Thymus (tissue), 14 donors: ENCODE measurements around the gene LIPA. TPM values are rescaled to one million over a fixed set of nuclear protein-coding genes. Genes with fewer than 3 reads are reported as not detected.

ENCODE experiments used
- DNase-seq, 9 donors: peaks; one replicate each; pipeline ENCODE4 v3.0.0-alpha.2; 2013; ENCODE audit warnings: low spot score in 9 of 9, low read depth in 6 of 9, missing footprints in 1 of 9
- H3K27ac ChIP-seq, 2 donors: one replicate each; pipeline ENCODE4 v1.5.1; 2013; ENCODE audit warnings: control low read depth in 1 of 2, low read depth in 1 of 2, low read length in 1 of 2, mild to moderate bottlenecking in 1 of 2, moderate library complexity in 1 of 2
- H3K27me3 ChIP-seq, 2 donors: one replicate each; pipeline ENCODE4 v1.5.1; 2013; ENCODE audit warnings: low read length in 1 of 2; ENCODE audit not compliant: control insufficient read depth in 2 of 2, insufficient read depth in 1 of 2
- H3K36me3 ChIP-seq, 2 donors: one replicate each; pipeline ENCODE4 v1.5.1; 2013; ENCODE audit warnings: low read length in 1 of 2, mild to moderate bottlenecking in 1 of 2, moderate library complexity in 1 of 2; ENCODE audit not compliant: control insufficient read depth in 2 of 2, insufficient read depth in 2 of 2
- H3K4me1 ChIP-seq, 2 donors: one replicate each; pipeline ENCODE4 v1.5.1; 2013; ENCODE audit warnings: low read length in 2 of 2; ENCODE audit not compliant: control insufficient read depth in 2 of 2, insufficient read depth in 2 of 2
- H3K4me3 ChIP-seq, 2 donors: one replicate each; pipeline ENCODE4 v1.5.1; 2013; ENCODE audit warnings: low read length in 2 of 2, control low read depth in 1 of 2, mild to moderate bottlenecking in 1 of 2
- H3K9me3 ChIP-seq, 2 donors: one replicate each; pipeline ENCODE4 v1.5.1; 2013; ENCODE audit warnings: low read length in 1 of 2, mild to moderate bottlenecking in 1 of 2; ENCODE audit not compliant: control insufficient read depth in 2 of 2, insufficient read depth in 1 of 2
- WGBS: extraction: QIAGEN DNeasy Blood & Tissue Kit; methylation state at CpG from one replicate; pipeline ENCODE4 v1.1.7; 2013; 5-methylcytosine and 5-hydroxymethylcytosine counted together
- long read RNA-seq, 10 donors: transcript quantifications; one replicate each; lab custom pipeline, GENCODE V29; 2026
- polyA plus RNA-seq: library from polyadenylated mRNA; stranded (reverse); fragments of 200-250 nt; gene quantifications from one replicate; pipeline ENCODE4 v1.2.3, GENCODE V29; 2013
- total RNA-seq: library from RNA; stranded (reverse); fragments of 120-200 nt; gene quantifications from one replicate; pipeline ENCODE4 v1.2.4, GENCODE V29; 2013
- donor health status: healthy.

LIPA gene
- total RNA-seq (45.9 TPM), polyA plus RNA-seq (62.3 TPM)
- long read RNA-seq, donor 1 = 0 reads
- long read RNA-seq, donor 2 = 0 reads
- long read RNA-seq, donor 3, transcript LIPA-202 (10 exons, 2,782 nt) = major isoform, 29 of 43 reads
- long read RNA-seq, donor 3, partial matches to known transcripts = 0 of 43 reads
- long read RNA-seq, donor 3, other reads (novel, unspliced or antisense) = 14 of 43 reads
- long read RNA-seq, donor 4, transcript LIPA-202 (10 exons, 2,782 nt) = major isoform, 9 of 22 reads
- long read RNA-seq, donor 4, partial matches to known transcripts = 0 of 22 reads
- long read RNA-seq, donor 4, other reads (novel, unspliced or antisense) = 13 of 22 reads
- long read RNA-seq, donor 5, transcript LIPA-202 (10 exons, 2,782 nt) = major isoform, 34 of 57 reads
- long read RNA-seq, donor 5, partial matches to known transcripts = 0 of 57 reads
- long read RNA-seq, donor 5, other reads (novel, unspliced or antisense) = 23 of 57 reads
- long read RNA-seq, donor 6, transcript LIPA-202 (10 exons, 2,782 nt) = major isoform, 9 of 68 reads
- long read RNA-seq, donor 6, partial matches to known transcripts = 59 of 68 reads
- long read RNA-seq, donor 6, other reads (novel, unspliced or antisense) = 0 of 68 reads
- long read RNA-seq, donor 7, transcript LIPA-202 (10 exons, 2,782 nt) = major isoform, 14 of 85 reads
- long read RNA-seq, donor 7, partial matches to known transcripts = 60 of 85 reads
- long read RNA-seq, donor 7, other reads (novel, unspliced or antisense) = 11 of 85 reads
- long read RNA-seq, donor 8, transcript LIPA-202 (10 exons, 2,782 nt) = major isoform, 8 of 8 reads
- long read RNA-seq, donor 8, partial matches to known transcripts = 0 of 8 reads
- long read RNA-seq, donor 8, other reads (novel, unspliced or antisense) = 0 of 8 reads
- long read RNA-seq, donor 9, transcript LIPA-202 (10 exons, 2,782 nt) = major isoform, 8 of 26 reads
- long read RNA-seq, donor 9, partial matches to known transcripts = 13 of 26 reads
- long read RNA-seq, donor 9, other reads (novel, unspliced or antisense) = 5 of 26 reads
- long read RNA-seq, donor 10, transcript LIPA-202 (10 exons, 2,782 nt) = major isoform, 11 of 22 reads
- long read RNA-seq, donor 10, partial matches to known transcripts = 0 of 22 reads
- long read RNA-seq, donor 10, other reads (novel, unspliced or antisense) = 11 of 22 reads

DNA sequence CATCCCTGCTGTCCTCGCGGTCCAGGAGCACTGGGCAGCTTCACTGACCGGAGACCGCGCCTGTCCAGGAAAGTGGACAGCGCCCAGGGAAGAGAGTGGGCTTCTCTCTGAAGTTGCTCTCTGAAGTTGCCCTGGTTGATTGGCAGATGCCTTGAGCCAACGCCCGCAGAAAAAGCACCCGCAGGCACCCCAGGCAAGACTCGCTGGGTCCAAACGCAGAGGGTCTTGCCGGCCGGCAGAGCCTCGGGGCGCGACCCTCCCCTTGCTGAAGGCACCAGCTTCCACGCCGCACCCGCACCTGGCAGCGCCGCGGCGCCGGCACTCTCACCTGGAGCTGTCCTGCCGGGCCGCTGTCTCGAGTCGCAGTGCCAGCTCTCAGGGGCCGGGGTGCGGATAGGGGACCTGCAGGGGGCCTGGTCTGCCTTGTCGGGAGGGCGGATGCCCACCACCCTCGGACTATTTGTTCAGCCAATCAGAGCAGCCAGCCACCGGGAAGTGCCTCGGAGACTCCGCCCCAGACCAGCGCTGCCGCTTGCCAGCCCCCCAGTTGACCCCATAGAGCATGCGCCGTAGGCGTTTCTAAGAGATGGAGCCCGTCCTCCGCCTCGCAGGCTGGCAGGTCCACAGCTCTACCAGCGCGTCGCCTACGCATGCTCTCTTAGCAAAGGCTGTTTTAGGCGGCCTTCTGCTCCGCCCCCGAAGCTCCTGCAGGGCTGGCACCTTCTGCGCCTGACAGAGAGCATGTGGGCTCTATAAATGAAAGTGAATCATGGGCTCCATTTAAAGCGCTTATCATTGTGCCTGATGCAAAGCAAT lies at the start of gene LIPA:
Gene LIPA (minus strand): TSS at position 367 of the 816 bp plus-strand sequence. CDS start 4,127 bp downstream, outside the sequence.
- Histone ChIP-seq H3K4me1 (peaks cover 0 to 8% of the 10 kb centered on the region in 2 donors), H3K9me3 (peaks cover 3 to 9% of the 10 kb centered on the region in 2 donors), H3K27me3 (no peaks in the 10 kb centered on the region), H3K4me3 (peak within 1 kb of the TSS; percentile 66 to 75), H3K36me3 (no peaks in the 10 kb centered on the region), H3K27ac (peak within 1 kb of the TSS; percentile 28 to 79)
- DNase-seq = peak; percentile 92 to 98 (median 94)
- under 1% methylated on average over 53 of the region's 53 CpGs for WGBS

- peak in 6 of 9 donors; percentile 6 to 62 (median 30) for DNase-seq
- H3K4me1 ChIP-seq = peaks cover 9 to 11% of the 10 kb centered on the region in 2 donors
- H3K4me3 ChIP-seq = peak overlapping the region; percentile 57 to 62
- H3K27me3 ChIP-seq = no peaks in the 10 kb centered on the region
- peaks cover 4 to 5% of the 10 kb centered on the region in 2 donors for H3K36me3 ChIP-seq
- peak overlapping the region; percentile 88 to 93 for H3K27ac ChIP-seq
- WGBS = under 1% methylated on average over 2 of the region's 2 CpGs
- no peaks in the 10 kb centered on the region for H3K9me3 ChIP-seq
Observed at GRCh38 chr10:89301232-89301631, 49.7 kb upstream of the LIPA start.

DNA sequence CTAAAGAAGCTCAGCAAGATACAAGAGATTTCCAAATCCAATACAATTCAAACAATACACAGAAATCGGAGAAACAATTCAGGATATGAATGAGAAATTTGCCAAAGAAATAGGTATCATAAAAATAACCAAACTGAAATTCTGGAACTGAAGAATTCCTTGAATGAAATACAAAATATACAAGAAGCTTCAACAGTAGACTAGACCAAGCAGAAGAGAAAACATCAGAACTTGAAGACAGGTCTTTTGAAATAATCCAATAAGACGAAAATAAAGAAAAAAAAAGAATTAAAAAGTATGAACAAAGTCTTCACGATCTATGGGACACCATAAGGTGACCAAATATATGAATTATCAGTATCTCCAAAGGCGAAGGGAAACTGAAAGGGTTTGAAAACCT lies 47.5 kb upstream of the LIPA start:
- no peak overlapping the region for H3K4me3 ChIP-seq
- H3K36me3 ChIP-seq = no peaks in the 10 kb centered on the region
- no peak overlapping the region for H3K27ac ChIP-seq
- no peak for DNase-seq
- H3K4me1 ChIP-seq = peaks cover 11% of the 10 kb centered on the region in 2 donors
- no peaks in the 10 kb centered on the region for H3K27me3 ChIP-seq
- WGBS = 74% methylated on average over 4 of the region's 4 CpGs
- H3K9me3 ChIP-seq = no peaks in the 10 kb centered on the region

DNA sequence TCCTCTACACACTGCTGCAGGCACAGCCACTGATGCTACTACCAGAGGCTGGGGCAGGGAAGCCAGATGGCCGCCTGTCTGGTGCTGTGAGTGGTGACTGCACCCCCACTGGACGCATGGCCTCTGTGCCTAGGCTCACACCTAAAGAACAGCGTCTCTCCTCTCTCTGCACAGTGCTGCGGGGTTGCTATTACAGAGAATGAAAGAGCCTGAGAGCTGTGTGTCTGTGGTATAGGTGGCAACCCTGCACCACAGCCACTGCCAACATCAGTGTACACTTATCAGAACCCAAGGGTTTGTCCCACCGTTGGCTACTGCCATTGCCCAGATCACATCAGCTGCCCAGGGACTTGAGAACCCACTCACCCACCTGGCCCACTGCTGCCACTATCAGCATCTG lies 46.2 kb upstream of the LIPA start:
- no peak overlapping the region for H3K27ac ChIP-seq

GRCh38 chr10:89297356-89297755 lies 45.8 kb upstream of the LIPA start:
- 98% methylated on average over 4 of the region's 4 CpGs for WGBS
- Histone ChIP-seq H3K36me3 (no peaks in the 10 kb centered on the region), H3K9me3 (no peaks in the 10 kb centered on the region), H3K4me1 (peaks cover 5 to 8% of the 10 kb centered on the region in 2 donors), H3K27me3 (no peaks in the 10 kb centered on the region), H3K27ac (no peak overlapping the region), H3K4me3 (no peak overlapping the region)
- DNase-seq = no peak

More for the DNA sequence above, 46.2 kb upstream of the LIPA start:
- Histone ChIP-seq H3K9me3 (no peaks in the 10 kb centered on the region), H3K4me1 (peaks cover 7 to 11% of the 10 kb centered on the region in 2 donors), H3K27me3 (no peaks in the 10 kb centered on the region), H3K4me3 (no peak overlapping the region), H3K36me3 (no peaks in the 10 kb centered on the region)
- DNase-seq = no peak
- 98% methylated on average over 5 of the region's 5 CpGs for WGBS

DNA sequence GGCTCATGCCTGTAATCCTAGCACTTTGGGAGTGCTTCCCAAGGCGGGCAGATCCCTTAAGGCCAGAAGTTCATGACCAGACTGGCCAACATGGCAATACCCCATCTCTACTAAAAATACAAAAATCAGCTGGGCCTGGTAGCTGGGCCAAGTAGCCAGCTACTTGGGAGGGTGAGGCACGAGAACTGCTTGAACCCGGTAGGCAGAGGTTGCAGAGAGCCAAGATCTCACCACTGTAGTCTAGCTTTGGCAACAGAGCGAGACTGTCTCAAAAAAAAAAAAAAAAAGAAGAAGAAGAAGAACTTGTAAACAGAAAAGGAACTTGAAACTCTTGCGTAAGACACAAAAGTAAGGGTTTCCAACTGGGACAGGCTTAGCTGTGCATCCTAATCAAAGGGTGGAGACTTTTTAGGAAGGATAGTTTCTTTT lies 44.7 kb upstream of the LIPA start:
- whole genome bisulfite sequencing = 89% methylated on average over 5 of the region's 5 CpGs
- peak in 1 of 9 donors; percentile 10 for DNase-seq
- H3K4me3 ChIP-seq = no peak overlapping the region
- H3K9me3 ChIP-seq = no peaks in the 10 kb centered on the region
- peak overlapping the region in 1 of 2 donors; percentile 38 for H3K27ac ChIP-seq
- no peaks in the 10 kb centered on the region for H3K27me3 ChIP-seq
- H3K36me3 ChIP-seq = no peaks in the 10 kb centered on the region
- H3K4me1 ChIP-seq = peaks cover 2 to 6% of the 10 kb centered on the region in 2 donors

- no peaks in the 10 kb centered on the region for H3K9me3 ChIP-seq
- DNase-seq = no peak
- no peak overlapping the region for H3K27ac ChIP-seq
- H3K4me3 ChIP-seq = no peak overlapping the region
- WGBS = 19% methylated on average over 1 of the region's 1 CpG
- H3K4me1 ChIP-seq = peaks cover 0 to 3% of the 10 kb centered on the region in 2 donors
- no peaks in the 10 kb centered on the region for H3K36me3 ChIP-seq
- no peaks in the 10 kb centered on the region for H3K27me3 ChIP-seq
Observed at GRCh38 chr10:89295597-89295996, 44.0 kb upstream of the LIPA start.

DNA sequence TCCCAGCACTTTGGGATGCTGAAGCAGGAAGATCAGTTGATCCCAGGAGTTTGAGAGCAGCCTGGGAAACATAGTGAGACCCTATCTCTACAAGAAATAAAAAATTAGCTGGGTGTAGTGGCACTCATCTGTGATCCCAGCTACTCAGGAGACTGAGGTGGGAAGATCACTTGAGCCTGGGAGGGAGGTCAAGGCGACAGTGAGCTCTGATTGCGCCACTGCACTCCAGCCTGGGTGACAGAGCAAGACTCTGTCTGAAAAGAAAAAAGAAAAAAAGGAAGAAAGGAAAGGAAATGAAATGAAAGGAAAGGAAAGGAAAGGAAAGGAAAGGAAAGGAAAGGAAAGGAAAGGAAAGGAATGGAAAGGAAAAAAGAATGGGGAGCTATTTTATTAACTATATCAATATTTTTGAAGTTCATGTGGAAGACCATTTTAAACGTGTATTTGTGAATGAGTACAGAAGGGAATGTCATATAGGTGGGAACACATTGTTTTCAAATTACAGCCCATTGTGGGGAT lies 43.2 kb upstream of the LIPA start:
- Histone ChIP-seq H3K36me3 (no peaks in the 10 kb centered on the region), H3K27me3 (no peaks in the 10 kb centered on the region), H3K9me3 (no peaks in the 10 kb centered on the region), H3K4me1 (peaks cover 0 to 3% of the 10 kb centered on the region in 2 donors), H3K4me3 (no peak overlapping the region), H3K27ac (no peak overlapping the region)
- WGBS = 95% methylated on average over 3 of the region's 3 CpGs
- DNase-seq = no peak
